H9 (cell line): ENCODE data around the gene FAF1. TPM values are rescaled to one million over a fixed set of nuclear protein-coding genes. Genes with fewer than 3 reads are reported as not detected.

ENCODE experiments used
- DNase-seq: peaks from one replicate; pipeline ENCODE4 v3.0.0-alpha.2; 2017
- H2AFZ ChIP-seq: one replicate; pipeline ENCODE4 v1.6.1; 2013; ENCODE audit warnings: mild to moderate bottlenecking, low read length, control low read depth, moderate library complexity
- H2AK5ac ChIP-seq: 2 replicates; pipeline ENCODE4 v1.6.1; 2013; ENCODE audit warnings: low read length, control low read depth, mixed read lengths; ENCODE audit not compliant: insufficient read length
- H2BK120ac ChIP-seq: one replicate; pipeline ENCODE4 v1.6.1; 2013; ENCODE audit warnings: low read depth, mild to moderate bottlenecking, low read length, control low read depth, inconsistent platforms; ENCODE audit not compliant: poor library complexity, severe bottlenecking
- H2BK12ac ChIP-seq: 2 replicates; pipeline ENCODE4 v1.6.1; 2013; ENCODE audit warnings: low read length, control low read depth, mixed read lengths, low read depth; ENCODE audit not compliant: insufficient read length
- H2BK15ac ChIP-seq: 2 replicates; pipeline ENCODE4 v1.6.1; 2013; ENCODE audit warnings: low read depth, low read length, control low read depth
- H2BK20ac ChIP-seq: one replicate; pipeline ENCODE4 v1.6.1; 2013; ENCODE audit warnings: low read depth, mild to moderate bottlenecking, low read length, control low read depth, inconsistent platforms; ENCODE audit not compliant: poor library complexity, severe bottlenecking
- H2BK5ac ChIP-seq: 2 replicates; pipeline ENCODE4 v1.6.1; 2013; ENCODE audit warnings: low read length, control low read depth, mixed read lengths; ENCODE audit not compliant: insufficient read length
- H3K14ac ChIP-seq: 2 replicates; pipeline ENCODE4 v1.6.1; 2013; ENCODE audit warnings: low read length, control low read depth; ENCODE audit not compliant: insufficient read depth
- H3K18ac ChIP-seq: 2 replicates; pipeline ENCODE4 v1.6.1; 2013; ENCODE audit warnings: low read depth, mild to moderate bottlenecking, mixed read lengths, low read length, control low read depth; ENCODE audit not compliant: insufficient read length
- H3K23ac ChIP-seq: 2 replicates; pipeline ENCODE4 v1.6.1; 2013; ENCODE audit warnings: low read length, control low read depth, mixed read lengths, low read depth; ENCODE audit not compliant: insufficient read length
- H3K23me2 ChIP-seq: 2 replicates; pipeline ENCODE4 v1.6.1; 2013; ENCODE audit warnings: low read depth, mild to moderate bottlenecking, mixed read lengths, low read length, control low read depth; ENCODE audit not compliant: insufficient read length, poor library complexity, severe bottlenecking
- H3K27ac ChIP-seq: 2 replicates; pipeline ENCODE4 v1.5.1; 2013; ENCODE audit warnings: low read length, control low read depth, mixed read lengths, low read depth; ENCODE audit not compliant: insufficient read length
- H3K27me3 ChIP-seq: 2 replicates; pipeline ENCODE4 v1.6.1; 2013; ENCODE audit warnings: low read length, control low read depth, inconsistent platforms; ENCODE audit not compliant: insufficient read depth
- H3K4ac ChIP-seq: 2 replicates; pipeline ENCODE4 v1.6.1; 2013; ENCODE audit warnings: low read depth, mild to moderate bottlenecking, control low read depth, inconsistent platforms, low read length, moderate library complexity
- H3K4me1 ChIP-seq: 2 replicates; pipeline ENCODE4 v1.6.1; 2013; ENCODE audit warnings: low read length, control low read depth, inconsistent platforms; ENCODE audit not compliant: insufficient read depth
- H3K4me2 ChIP-seq: 2 replicates; pipeline ENCODE4 v1.6.1; 2013; ENCODE audit warnings: low read length, control low read depth, mixed read lengths; ENCODE audit not compliant: insufficient read length, insufficient read depth
- H3K56ac ChIP-seq: 2 replicates; pipeline ENCODE4 v1.6.1; 2013; ENCODE audit warnings: low read depth, mild to moderate bottlenecking, mixed read lengths, low read length, control low read depth; ENCODE audit not compliant: insufficient read length
- H3K79me1 ChIP-seq: 2 replicates; pipeline ENCODE4 v1.6.1; 2013; ENCODE audit warnings: low read depth, mild to moderate bottlenecking, moderate library complexity, low read length, control low read depth, inconsistent platforms; ENCODE audit not compliant: insufficient read depth, poor library complexity, severe bottlenecking
- H3K79me2 ChIP-seq: 2 replicates; pipeline ENCODE4 v1.6.1; 2013; ENCODE audit warnings: low read length, control low read depth, inconsistent platforms; ENCODE audit not compliant: insufficient read depth
- H3K9ac ChIP-seq: 2 replicates; pipeline ENCODE4 v1.6.1; 2013; ENCODE audit warnings: low read length, control low read depth, mixed read lengths; ENCODE audit not compliant: insufficient read length; ENCODE audit errors: extremely low read depth
- H3K9me3 ChIP-seq: one replicate; pipeline ENCODE4 v1.6.1; 2013; ENCODE audit warnings: low read depth, low read length, inconsistent platforms; ENCODE audit not compliant: control insufficient read depth
- H3T11ph ChIP-seq: one replicate; pipeline ENCODE4 v1.6.1; 2013; ENCODE audit warnings: mild to moderate bottlenecking, low read length, control low read depth, inconsistent platforms
- H4K20me1 ChIP-seq: one replicate; pipeline ENCODE4 v1.6.1; 2013; ENCODE audit not compliant: control insufficient read depth, insufficient read length, insufficient read depth
- H4K5ac ChIP-seq: 2 replicates; pipeline ENCODE4 v1.6.1; 2013; ENCODE audit warnings: low read depth, mild to moderate bottlenecking, mixed read lengths, low read length, control low read depth; ENCODE audit not compliant: insufficient read length
- H4K8ac ChIP-seq: replicated peaks from 2 replicates; pipeline ENCODE4 v1.6.1; 2013; ENCODE audit warnings: low read length, control low read depth, mixed read lengths, low read depth; ENCODE audit not compliant: insufficient read length
- H4K91ac ChIP-seq: 2 replicates; pipeline ENCODE4 v1.6.1; 2013; ENCODE audit warnings: low read depth, mild to moderate bottlenecking, moderate library complexity, mixed read lengths, low read length, control low read depth; ENCODE audit not compliant: insufficient read length
- H3K27ac Mint-ChIP-seq, 3 experiments: 2 replicates in 2 of 3; 3 replicates in 1 of 3; pipeline ENCODE4 v1.8.0; 2020 to 2021; ENCODE audit warnings: mixed read lengths in 3 of 3, mild to moderate bottlenecking in 1 of 3, moderate library complexity in 1 of 3
- H3K27me3 Mint-ChIP-seq: 2 replicates; pipeline ENCODE4 v1.8.0; 2021; ENCODE audit warnings: low read depth, mild to moderate bottlenecking, moderate library complexity, mixed read lengths
- H3K36me3 Mint-ChIP-seq, 3 experiments: 2 replicates in 2 of 3; 3 replicates in 1 of 3; pipeline ENCODE4 v1.8.0; 2020 to 2021; ENCODE audit warnings: low read depth in 3 of 3, mixed read lengths in 3 of 3; ENCODE audit not compliant: insufficient read depth in 1 of 3
- H3K4me1 Mint-ChIP-seq, 2 experiments: 2 replicates each; pipeline ENCODE4 v1.8.0; 2020; ENCODE audit warnings: mixed read lengths in 2 of 2
- H3K4me3 Mint-ChIP-seq, 2 experiments: 2 replicates in 1 of 2; 3 replicates in 1 of 2; pipeline ENCODE4 v1.8.0; 2020 to 2021; ENCODE audit warnings: mild to moderate bottlenecking in 2 of 2, mixed read lengths in 2 of 2, moderate library complexity in 1 of 2
- H3K9me3 Mint-ChIP-seq, 2 experiments: 2 replicates in 1 of 2; 3 replicates in 1 of 2; pipeline ENCODE4 v1.8.0; 2020; ENCODE audit warnings: mild to moderate bottlenecking in 2 of 2, mixed read lengths in 2 of 2, moderate library complexity in 1 of 2
- CTCF ChIP-seq: fragments of 200-600 bp; sonication (generic); conservative IDR thresholded peaks from 3 replicates; pipeline ENCODE4 v1.8.0; 2021; ENCODE audit warnings: antibody characterized with exemption, mild to moderate bottlenecking
- WGBS: extraction: QIAGEN DNeasy Blood & Tissue Kit; methylation state at CpG from one replicate; pipeline ENCODE4 v1.1.7; 2013; ENCODE audit warnings: missing lambda C conversion rate, low lambda C conversion rate, mixed read lengths; ENCODE audit not compliant: insufficient read length; ENCODE audit errors: extremely low coverage; 5-methylcytosine and 5-hydroxymethylcytosine counted together
- total RNA-seq: library from RNA; stranded (reverse); gene quantifications from 2 replicates; pipeline ENCODE4 v1.2.1, GENCODE V29; 2021

FAF1 gene
- total RNA-seq, 1 experiment from 2014 or later = 60.8 TPM

GRCh38 chr1:50968158-50968820 is 8.2 kb upstream of the FAF1 start:
- H2BK5ac ChIP-seq = no peak overlapping the region
- Mint-ChIP-seq H3K9me3 (no peaks in the 10 kb centered on the region; a peak in 2 of 5 replicates), H3K27me3 (peaks cover 92% of the 10 kb centered on the region), H3K4me3 (peak overlapping the region; percentile 59 to 84), H3K27ac (no peak overlapping the region), H3K36me3 (no peaks in the 10 kb centered on the region), H3K4me1 (peaks cover 10 to 24% of the 10 kb centered on the region in 2 experiments)
- no peaks in the 10 kb centered on the region for H3K9me3 ChIP-seq
- H3K79me1 ChIP-seq = no peaks in the 10 kb centered on the region
- no peak overlapping the region for H4K8ac ChIP-seq
- H3K14ac ChIP-seq = no peak overlapping the region
- no peak overlapping the region for H2AFZ ChIP-seq
- no peaks in the 10 kb centered on the region for H3K79me2 ChIP-seq
- H3T11ph ChIP-seq = no peak overlapping the region
- no peak; the same call in none of the 3 replicates for TF ChIP-seq CTCF
- no peak overlapping the region for H3K27ac ChIP-seq
- no peak overlapping the region for H2BK20ac ChIP-seq
- no peak overlapping the region for H3K56ac ChIP-seq
- no peaks in the 10 kb centered on the region for H4K20me1 ChIP-seq
- DNase-seq = peak; percentile 86
- no peak overlapping the region for H2BK15ac ChIP-seq
- H3K23ac ChIP-seq = no peak overlapping the region
- no peaks in the 10 kb centered on the region for H3K4me1 ChIP-seq
- no peak overlapping the region for H4K5ac ChIP-seq
- peaks cover 42% of the 10 kb centered on the region for H3K27me3 ChIP-seq
- H3K4me2 ChIP-seq = peak overlapping the region; percentile 79
- H4K91ac ChIP-seq = no peak overlapping the region
- H2BK12ac ChIP-seq = no peak overlapping the region
- no peak overlapping the region for H3K18ac ChIP-seq
- no peak overlapping the region for H3K9ac ChIP-seq
- H2AK5ac ChIP-seq = no peak overlapping the region
- H3K4ac ChIP-seq = no peak overlapping the region
- H3K23me2 ChIP-seq = peaks cover 17% of the 10 kb centered on the region
- WGBS = no CpG with 5 or more reads among the region's 70 CpGs
- no peak overlapping the region for H2BK120ac ChIP-seq
